OCI-LY7 (cell line): ENCODE data around the gene DUS1L. TPM values are rescaled to one million over a fixed set of nuclear protein-coding genes. Genes with fewer than 3 reads are reported as not detected.

Experiments
- BruUV-seq: library from RNA; stranded (reverse); fragments of 400-500 nt; replicated peaks from 2 replicates; lab custom pipeline; 2021; lab: Mats Ljungman, UMichigan
- CTCF ChIA-PET: fragments of 300-600 bp; sonication (Branson Sonifier 250); formaldehyde crosslinking; loops from one replicate; lab custom pipeline; 2022; ENCODE audit warnings: antibody characterized with exemption; ENCODE audit not compliant: unreplicated experiment; lab: Charles Lee
- POLR2A ChIA-PET: fragments of 300-600 bp; sonication (Branson Sonifier 250); formaldehyde crosslinking; loops from one replicate; lab custom pipeline; 2022; ENCODE audit warnings: antibody characterized with exemption; lab: Charles Lee
- DNase-seq: peaks from one replicate; pipeline ENCODE4 v3.0.0-alpha.2; 2015; ENCODE audit warnings: low spot score
- H2AFZ ChIP-seq: fragments of 200-600 bp; sonication (generic), shearing (Covaris generic); 2 replicates; pipeline ENCODE4 v1.6.1; 2014; ENCODE audit warnings: mild to moderate bottlenecking, antibody characterized with exemption, low read length, moderate library complexity
- H3K27ac ChIP-seq: fragments of 200-600 bp; sonication (generic); 2 replicates; pipeline ENCODE4 v1.5.1; 2014; ENCODE audit warnings: mixed run types, low read depth, mild to moderate bottlenecking, moderate library complexity, low read length, inconsistent platforms; ENCODE audit not compliant: poor library complexity, severe bottlenecking
- H3K36me3 ChIP-seq: fragments of 200-600 bp; sonication (generic); 2 replicates; pipeline ENCODE4 v1.6.1; 2014; ENCODE audit warnings: mild to moderate bottlenecking, antibody characterized with exemption, low read length, moderate library complexity, mixed read lengths; ENCODE audit not compliant: insufficient read depth
- H3K4me1 ChIP-seq: fragments of 200-600 bp; sonication (generic); 2 replicates; pipeline ENCODE4 v1.5.1; 2014; ENCODE audit warnings: mild to moderate bottlenecking, low read length; ENCODE audit not compliant: insufficient read depth, poor library complexity, severe bottlenecking
- H3K4me2 ChIP-seq: fragments of 200-600 bp; sonication (generic); 2 replicates; pipeline ENCODE4 v1.6.1; 2014; ENCODE audit warnings: mild to moderate bottlenecking, low read length
- H3K4me3 ChIP-seq: fragments of 200-600 bp; sonication (generic); 2 replicates; pipeline ENCODE4 v1.5.1; 2014; ENCODE audit warnings: mild to moderate bottlenecking, low read depth, low read length; ENCODE audit not compliant: poor library complexity, severe bottlenecking
- H3K79me2 ChIP-seq: fragments of 200-600 bp; sonication (generic); 2 replicates; pipeline ENCODE4 v1.6.1; 2016; ENCODE audit warnings: low read depth, mild to moderate bottlenecking, low read length, moderate library complexity, mixed read lengths; ENCODE audit not compliant: insufficient read depth
- H3K9me2 ChIP-seq: fragments of 200-600 bp; sonication (generic); 2 replicates; pipeline ENCODE4 v1.6.1; 2016; ENCODE audit warnings: mild to moderate bottlenecking, low read length, mixed read lengths; ENCODE audit not compliant: insufficient read depth
- H3K9me3 ChIP-seq: fragments of 200-600 bp; sonication (generic); 2 replicates; pipeline ENCODE4 v1.6.1; 2014; ENCODE audit warnings: mild to moderate bottlenecking, mixed run types, low read length, mixed read lengths
- H4K20me1 ChIP-seq: fragments of 200-600 bp; sonication (generic); 2 replicates; pipeline ENCODE4 v1.6.1; 2014; ENCODE audit warnings: mild to moderate bottlenecking, antibody characterized with exemption, low read length, moderate library complexity, mixed read lengths; ENCODE audit not compliant: insufficient read depth
- EZH2phosphoT487 ChIP-seq: fragments of 200-600 bp; sonication (generic); IDR thresholded peaks from 2 replicates; pipeline ENCODE4 v1.6.1; 2018; ENCODE audit warnings: low read depth, borderline replicate concordance, mild to moderate bottlenecking, mixed run types, antibody characterized with exemption, low read length, moderate library complexity, mixed read lengths
- intact Hi-C: fragments of 100-400 bp; cut with micrococcal nuclease; formaldehyde crosslinking; loops from one replicate; pipeline ENCODE4 v1.10.0; 2022; ENCODE audit not compliant: unreplicated experiment
- total RNA-seq, 2 experiments: library from RNA; depleted of rRNA in 1 of 2; stranded (reverse); fragments of >200 nt in 1 of 2; shearing (Covaris generic) in 1 of 2; gene quantifications; 2 replicates each; pipeline ENCODE4 v1.2.3, GENCODE V29; 2014 to 2022
- TF ChIP-seq, protein P1 (sequence below): fragments of 200-600 bp; sonication (generic); conservative IDR thresholded peaks from 2 replicates; pipeline ENCODE4 v1.5.1; 2014; ENCODE audit warnings: mild to moderate bottlenecking, antibody characterized with exemption, low read length, moderate library complexity, mixed read lengths

The DUS1L gene
- total RNA-seq, 2 experiments from 2014 or later = 320 to 388 TPM

DNA sequence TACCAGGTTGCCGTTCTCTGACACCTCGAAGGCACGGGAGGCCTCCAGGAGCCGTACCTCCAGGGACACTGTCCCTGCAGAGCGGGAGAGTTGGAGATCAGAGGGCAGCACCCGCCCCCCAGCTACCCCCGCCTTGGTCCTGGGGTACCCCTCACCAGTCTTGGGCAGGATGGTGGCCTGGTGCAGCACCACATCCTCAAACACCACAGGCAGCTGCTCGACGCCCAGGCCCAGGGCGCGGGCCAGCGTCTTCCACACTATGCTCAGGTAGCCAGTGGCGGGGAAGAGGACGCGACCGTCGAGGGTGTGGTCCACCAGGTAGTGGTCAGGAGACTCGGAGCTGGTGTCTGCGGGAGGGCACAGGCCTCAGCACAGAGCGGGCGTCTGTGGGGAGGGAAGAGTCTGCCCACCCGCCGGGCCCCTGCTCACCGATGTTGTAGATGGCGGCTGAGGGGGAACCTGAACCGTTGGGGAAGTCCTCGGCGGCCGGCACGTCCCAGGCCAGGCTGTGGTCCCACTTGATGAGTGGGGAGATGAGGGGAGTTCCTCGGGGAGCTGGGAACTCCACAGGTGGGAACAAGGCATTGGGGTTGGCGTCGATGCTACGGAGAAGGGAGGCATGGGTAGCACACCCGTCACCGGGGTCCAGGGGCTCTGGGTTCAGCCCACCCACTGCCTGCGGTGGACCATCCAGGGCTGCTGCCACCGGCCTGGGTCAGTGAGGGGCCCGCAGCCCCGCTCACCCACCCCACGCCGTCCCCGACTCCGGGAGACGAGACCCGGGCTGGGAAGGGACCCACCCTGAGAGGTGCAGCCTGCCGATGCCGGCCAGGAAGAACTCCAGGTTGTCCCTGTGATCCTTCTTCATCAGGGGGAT, 22.6 kb upstream of the DUS1L start:
- no TSS peak for BruUV-seq
- intact Hi-C loops = no loop called here
- no peak overlapping the region for H3K27ac ChIP-seq
- no peaks in the 10 kb centered on the region for H3K79me2 ChIP-seq
- H3K36me3 ChIP-seq = peaks cover 100% of the 10 kb centered on the region
- no peak for TF ChIP-seq EZH2phosphoT487
- TF ChIP-seq, protein P1, sequence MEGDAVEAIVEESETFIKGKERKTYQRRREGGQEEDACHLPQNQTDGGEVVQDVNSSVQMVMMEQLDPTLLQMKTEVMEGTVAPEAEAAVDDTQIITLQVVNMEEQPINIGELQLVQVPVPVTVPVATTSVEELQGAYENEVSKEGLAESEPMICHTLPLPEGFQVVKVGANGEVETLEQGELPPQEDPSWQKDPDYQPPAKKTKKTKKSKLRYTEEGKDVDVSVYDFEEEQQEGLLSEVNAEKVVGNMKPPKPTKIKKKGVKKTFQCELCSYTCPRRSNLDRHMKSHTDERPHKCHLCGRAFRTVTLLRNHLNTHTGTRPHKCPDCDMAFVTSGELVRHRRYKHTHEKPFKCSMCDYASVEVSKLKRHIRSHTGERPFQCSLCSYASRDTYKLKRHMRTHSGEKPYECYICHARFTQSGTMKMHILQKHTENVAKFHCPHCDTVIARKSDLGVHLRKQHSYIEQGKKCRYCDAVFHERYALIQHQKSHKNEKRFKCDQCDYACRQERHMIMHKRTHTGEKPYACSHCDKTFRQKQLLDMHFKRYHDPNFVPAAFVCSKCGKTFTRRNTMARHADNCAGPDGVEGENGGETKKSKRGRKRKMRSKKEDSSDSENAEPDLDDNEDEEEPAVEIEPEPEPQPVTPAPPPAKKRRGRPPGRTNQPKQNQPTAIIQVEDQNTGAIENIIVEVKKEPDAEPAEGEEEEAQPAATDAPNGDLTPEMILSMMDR = no peak
- CTCF ChIA-PET = no interaction called here
- H3K4me3 ChIP-seq = no peak overlapping the region
- no peak for DNase-seq
- POLR2A ChIA-PET = no interaction called here
- no peaks in the 10 kb centered on the region for H4K20me1 ChIP-seq
- no peak overlapping the region for H2AFZ ChIP-seq
- H3K4me2 ChIP-seq = no peak overlapping the region
- H3K4me1 ChIP-seq = no peaks in the 10 kb centered on the region
- H3K9me2 ChIP-seq = no peaks in the 10 kb centered on the region
- no peaks in the 10 kb centered on the region for H3K9me3 ChIP-seq

GRCh38 chr17:82086941-82087906, 21.6 kb upstream of the DUS1L start:
- no peak overlapping the region for H2AFZ ChIP-seq
- no peaks in the 10 kb centered on the region for H3K79me2 ChIP-seq
- no peak for DNase-seq
- ChIA-PET POLR2A (no interaction called here), CTCF (no interaction called here)
- TF ChIP-seq, protein P1 = no peak
- TF ChIP-seq EZH2phosphoT487 = no peak
- no TSS peak for BruUV-seq
- intact Hi-C loops = no loop called here
- no peaks in the 10 kb centered on the region for H3K9me2 ChIP-seq
- H3K36me3 ChIP-seq = peaks cover 100% of the 10 kb centered on the region
- H4K20me1 ChIP-seq = no peaks in the 10 kb centered on the region
- no peak overlapping the region for H3K4me3 ChIP-seq
- H3K4me2 ChIP-seq = no peak overlapping the region
- no peaks in the 10 kb centered on the region for H3K4me1 ChIP-seq
- H3K9me3 ChIP-seq = no peaks in the 10 kb centered on the region
- no peak overlapping the region for H3K27ac ChIP-seq
